Muscle of arm (tissue), 14 donors: Measurements from ENCODE around the gene SPPL2B. TPM values are rescaled to one million over a fixed set of nuclear protein-coding genes. Genes with fewer than 3 reads are reported as not detected.
"Not testable (repeated sequence)": the region's sequence is repeated elsewhere in the genome, so short reads cannot be mapped to it uniquely, and the experiment has no call there.

Source experiments
- DNase-seq: peaks from one replicate; pipeline ENCODE4 v3.0.0-alpha.2; 2013
- long read RNA-seq, 11 donors: transcript quantifications; one replicate each; lab custom pipeline, GENCODE V29; 2026
- polyA plus RNA-seq, 12 donors: library from polyadenylated mRNA; unstranded; fragments of 120-200 nt; gene quantifications; one replicate each; pipeline ENCODE4 v1.2.1, GENCODE V29; 2013; ENCODE audit not compliant: insufficient read length in 12 of 12

SPPL2B gene, protein sequence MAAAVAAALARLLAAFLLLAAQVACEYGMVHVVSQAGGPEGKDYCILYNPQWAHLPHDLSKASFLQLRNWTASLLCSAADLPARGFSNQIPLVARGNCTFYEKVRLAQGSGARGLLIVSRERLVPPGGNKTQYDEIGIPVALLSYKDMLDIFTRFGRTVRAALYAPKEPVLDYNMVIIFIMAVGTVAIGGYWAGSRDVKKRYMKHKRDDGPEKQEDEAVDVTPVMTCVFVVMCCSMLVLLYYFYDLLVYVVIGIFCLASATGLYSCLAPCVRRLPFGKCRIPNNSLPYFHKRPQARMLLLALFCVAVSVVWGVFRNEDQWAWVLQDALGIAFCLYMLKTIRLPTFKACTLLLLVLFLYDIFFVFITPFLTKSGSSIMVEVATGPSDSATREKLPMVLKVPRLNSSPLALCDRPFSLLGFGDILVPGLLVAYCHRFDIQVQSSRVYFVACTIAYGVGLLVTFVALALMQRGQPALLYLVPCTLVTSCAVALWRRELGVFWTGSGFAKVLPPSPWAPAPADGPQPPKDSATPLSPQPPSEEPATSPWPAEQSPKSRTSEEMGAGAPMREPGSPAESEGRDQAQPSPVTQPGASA
- 10 to 100 TPM in 11 of 12 donors, not detected in 1; 23.0 to 83.0 (median 35.4) TPM for polyA plus RNA-seq
- long read RNA-seq, donor 1, partial matches to known transcripts: 0 of 6 reads
- long read RNA-seq, donor 1, other reads (novel, unspliced or antisense): 0 of 6 reads
- long read RNA-seq, donor 2, partial matches to known transcripts: 0 of 3 reads
- long read RNA-seq, donor 2, other reads (novel, unspliced or antisense): 0 of 3 reads
- long read RNA-seq, donor 3, partial matches to known transcripts: 0 of 2 reads
- long read RNA-seq, donor 3, other reads (novel, unspliced or antisense): 0 of 2 reads
- long read RNA-seq, donor 4, partial matches to known transcripts: 0 of 1 reads
- long read RNA-seq, donor 4, other reads (novel, unspliced or antisense): 0 of 1 reads
- long read RNA-seq, donor 5, partial matches to known transcripts: 0 of 5 reads
- long read RNA-seq, donor 5, other reads (novel, unspliced or antisense): 0 of 5 reads
- long read RNA-seq, donor 6: 0 reads
- long read RNA-seq, donor 7, partial matches to known transcripts: 0 of 2 reads
- long read RNA-seq, donor 7, other reads (novel, unspliced or antisense): 0 of 2 reads
- long read RNA-seq, donor 8, partial matches to known transcripts: 0 of 5 reads
- long read RNA-seq, donor 8, other reads (novel, unspliced or antisense): 0 of 5 reads
- long read RNA-seq, donor 9, partial matches to known transcripts: 0 of 3 reads
- long read RNA-seq, donor 9, other reads (novel, unspliced or antisense): 0 of 3 reads
- long read RNA-seq, donor 10, partial matches to known transcripts: 0 of 1 reads
- long read RNA-seq, donor 10, other reads (novel, unspliced or antisense): 0 of 1 reads
- long read RNA-seq, donor 11, partial matches to known transcripts: 0 of 5 reads
- long read RNA-seq, donor 11, other reads (novel, unspliced or antisense): 0 of 5 reads

DNA sequence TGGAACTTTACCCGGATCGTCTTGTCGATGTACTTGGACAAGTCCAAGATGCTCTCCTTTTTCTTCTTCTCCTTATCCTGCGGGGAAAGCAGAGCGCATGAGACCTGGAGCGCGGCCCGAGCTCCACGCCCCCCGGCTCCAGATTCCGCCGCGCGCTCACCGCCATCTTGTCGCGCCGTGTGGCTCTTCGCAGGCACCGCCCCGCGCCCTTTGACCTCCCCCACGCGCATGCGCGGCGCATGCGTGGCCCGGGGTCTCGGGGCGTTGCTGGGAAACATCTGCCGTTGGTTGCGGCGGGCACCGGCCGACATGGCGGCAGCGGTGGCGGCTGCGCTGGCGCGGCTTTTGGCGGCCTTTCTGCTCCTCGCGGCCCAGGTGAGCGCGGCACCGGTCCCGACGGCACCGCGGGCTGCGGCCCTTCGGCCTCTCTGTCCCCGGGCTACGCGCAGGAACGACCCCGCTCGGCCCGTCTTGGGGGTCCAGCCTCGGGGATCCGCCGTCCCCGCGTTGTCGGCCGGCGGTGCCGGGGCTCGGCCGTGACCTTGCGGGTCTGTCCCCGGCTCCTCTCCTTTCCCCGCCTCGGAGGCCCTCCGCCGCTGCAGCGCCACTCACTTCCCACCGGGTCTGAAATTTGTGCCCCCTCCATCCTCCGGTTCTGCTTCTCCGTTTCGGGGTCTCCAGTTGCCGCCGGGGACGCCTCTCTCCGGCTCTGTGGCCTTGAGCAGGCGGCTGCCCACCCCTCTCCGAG lies at the start of gene SPPL2B, which contains the start of gene LSM7:
SPPL2B (plus strand) TSS at position 284 of the 748 bp plus-strand sequence; CDS start at position 310, 26 bp downstream.
LSM7 (minus strand) TSS at position 186 of the 748 bp plus-strand sequence; CDS start at position 166, 20 bp downstream.
- DNase-seq: peak; percentile 94

DNA sequence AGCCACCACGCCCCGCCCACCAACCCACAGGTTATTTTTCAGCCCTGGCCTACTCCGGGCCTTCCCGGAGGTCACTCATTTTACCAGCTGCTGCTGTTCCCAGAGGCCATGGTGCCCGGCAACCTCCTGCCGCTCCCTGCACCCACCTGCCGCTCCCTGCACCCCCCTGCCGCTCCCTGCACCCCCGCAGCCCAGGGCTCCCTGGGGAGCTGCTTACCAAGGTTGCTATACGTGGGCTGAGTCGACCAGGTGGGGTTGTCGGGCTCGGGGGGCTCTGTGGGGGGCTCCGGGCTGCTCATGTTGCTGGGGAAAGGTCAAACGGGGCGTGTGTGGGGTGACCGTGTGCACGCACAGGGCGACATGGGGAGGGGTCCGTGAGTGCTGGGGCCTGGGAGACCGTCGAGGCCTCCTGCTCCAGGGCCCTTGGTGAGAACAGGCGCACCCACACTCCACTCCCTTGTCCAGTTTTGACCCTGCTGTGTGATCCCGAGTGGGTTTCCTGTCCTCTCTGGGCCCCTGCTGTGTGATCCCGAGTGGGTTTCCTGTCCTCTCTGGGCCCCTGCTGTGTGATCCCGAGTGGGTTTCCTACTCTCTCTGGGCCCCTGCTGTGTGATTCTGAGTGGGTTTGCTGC lies 47.7 kb upstream of the SPPL2B start:
- DNase-seq: no peak

DNA sequence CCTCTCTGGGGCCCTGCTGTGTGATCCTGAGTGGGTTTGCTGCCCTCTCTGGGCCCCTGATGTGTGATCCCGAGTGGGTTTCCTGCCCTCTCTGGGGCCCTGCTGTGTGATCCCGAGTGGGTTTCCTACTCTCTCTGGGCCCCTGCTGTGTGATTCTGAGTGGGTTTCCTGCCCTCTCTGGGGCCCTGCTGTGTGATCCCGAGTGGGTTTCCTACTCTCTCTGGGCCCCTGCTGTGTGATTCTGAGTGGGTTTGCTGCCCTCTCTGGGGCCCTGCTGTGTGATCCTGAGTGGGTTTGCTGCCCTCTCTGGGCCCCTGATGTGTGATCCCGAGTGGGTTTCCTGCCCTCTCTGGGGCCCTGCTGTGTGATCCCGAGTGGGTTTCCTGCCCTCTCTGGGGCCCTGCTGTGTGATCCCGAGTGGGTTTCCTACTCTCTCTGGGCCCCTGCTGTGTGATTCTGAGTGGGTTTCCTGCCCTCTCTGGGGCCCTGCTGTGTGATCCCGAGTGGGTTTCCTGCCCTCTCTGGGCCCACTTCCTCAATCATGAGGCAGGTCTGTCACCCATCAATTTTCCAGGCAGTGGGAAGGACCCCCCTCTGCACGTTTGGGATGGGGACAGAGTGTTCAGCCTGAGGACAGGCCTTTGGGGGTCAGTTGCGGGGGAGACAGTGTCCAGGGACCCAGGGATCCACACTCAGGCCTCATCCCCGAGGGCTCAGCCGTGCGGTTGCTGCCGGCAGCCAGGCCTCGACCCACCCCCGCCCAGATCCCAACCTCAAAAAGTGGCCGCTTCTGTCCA lies 47.0 kb upstream of the SPPL2B start:
- not testable (repeated sequence) for DNase-seq

DNA sequence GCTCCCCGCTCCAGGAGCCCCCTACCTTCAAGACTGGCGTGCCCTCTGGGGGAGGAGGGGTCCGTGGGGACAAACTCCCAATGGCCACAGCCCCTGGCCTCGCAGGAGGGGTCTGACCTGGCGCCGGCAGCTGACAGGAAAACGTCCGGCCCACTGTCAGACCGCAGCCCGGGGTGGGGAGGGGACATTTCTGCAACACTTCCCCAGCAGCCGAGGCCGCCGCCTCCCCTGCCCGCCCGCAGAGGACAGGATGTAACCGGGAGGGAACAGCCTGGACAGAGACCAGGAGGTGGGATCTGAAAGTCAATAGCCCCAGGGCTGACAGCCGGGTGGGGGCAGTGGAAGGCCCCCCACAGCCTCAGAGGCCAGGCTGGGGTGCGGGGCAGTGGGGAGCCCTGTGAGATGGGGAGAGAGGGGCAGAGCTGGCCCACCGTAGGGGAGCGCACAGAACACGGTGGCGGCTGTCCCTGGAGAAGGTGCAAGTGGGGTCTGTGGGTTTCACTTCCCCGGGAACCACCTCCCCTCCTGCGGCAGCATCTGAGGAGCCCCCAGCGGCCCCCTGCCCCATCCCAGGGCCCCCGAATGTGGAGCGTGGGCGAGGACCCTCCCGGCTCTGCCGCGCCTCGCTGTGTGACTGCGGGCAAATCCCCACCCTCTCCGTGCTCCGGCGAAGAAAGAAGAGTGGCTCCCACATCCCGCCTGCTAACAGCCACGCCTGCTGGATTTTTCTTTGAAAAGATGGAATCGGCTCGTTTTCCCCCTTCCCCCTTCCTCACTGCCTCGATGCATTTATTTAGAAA lies 46.2 kb upstream of the SPPL2B start, which contains the start of gene PEAK3:
PEAK3 (minus strand) TSS at position 114 of the 800 bp plus-strand sequence. CDS start 1,244 bp downstream, outside the sequence.
- DNase-seq: peak; percentile 52

DNA sequence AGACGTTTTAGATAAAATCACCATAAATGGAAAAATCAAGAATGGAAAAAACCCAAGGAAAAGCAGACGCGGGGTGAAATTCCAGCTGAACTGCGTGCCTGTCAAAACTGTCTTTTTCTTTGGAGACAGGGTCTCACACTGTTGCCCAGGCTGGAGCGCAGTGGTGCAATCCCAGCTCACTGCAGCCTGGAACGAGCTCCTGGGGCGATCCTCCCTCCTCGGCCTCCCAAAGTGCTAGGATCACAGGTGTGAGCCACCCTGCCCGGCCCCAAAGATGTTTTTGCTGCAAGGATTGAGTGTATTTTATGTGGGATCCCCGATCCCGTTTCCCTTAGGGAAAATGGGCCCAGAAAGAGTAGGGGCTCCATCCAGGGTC lies 45.6 kb upstream of the SPPL2B start:
- no peak for DNase-seq

DNA sequence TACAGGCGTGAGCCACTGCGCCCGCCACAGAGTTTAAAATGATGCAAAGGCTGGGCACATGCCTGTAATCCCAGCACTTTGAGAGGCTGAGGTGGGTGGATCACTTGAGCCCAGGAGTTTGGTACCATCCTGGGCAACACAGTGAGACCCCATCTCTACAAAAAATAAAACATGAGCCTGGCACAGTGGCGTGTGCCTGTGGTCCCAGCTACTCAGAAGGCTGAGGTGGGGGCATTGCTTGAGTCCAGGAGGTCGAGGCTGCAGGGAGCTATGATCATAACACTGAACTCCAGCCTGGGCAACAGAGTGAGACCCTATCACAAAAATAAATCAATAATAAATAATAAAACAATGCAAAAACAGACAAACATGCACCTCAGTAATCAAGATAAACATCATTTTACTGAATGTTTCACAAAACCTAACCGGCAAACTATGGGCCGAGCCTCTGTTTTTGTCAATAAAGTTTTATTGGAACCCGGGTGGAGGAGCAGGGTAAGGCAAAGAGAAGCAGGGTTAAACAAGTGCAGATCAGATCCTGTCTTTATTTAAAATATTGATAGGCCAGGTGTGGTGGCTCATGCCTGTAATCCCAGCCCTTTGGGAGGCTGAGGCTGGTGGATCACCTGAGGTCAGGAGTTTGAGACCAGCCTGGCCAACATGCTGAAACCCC lies 44.5 kb upstream of the SPPL2B start:
- DNase-seq: no peak

DNA sequence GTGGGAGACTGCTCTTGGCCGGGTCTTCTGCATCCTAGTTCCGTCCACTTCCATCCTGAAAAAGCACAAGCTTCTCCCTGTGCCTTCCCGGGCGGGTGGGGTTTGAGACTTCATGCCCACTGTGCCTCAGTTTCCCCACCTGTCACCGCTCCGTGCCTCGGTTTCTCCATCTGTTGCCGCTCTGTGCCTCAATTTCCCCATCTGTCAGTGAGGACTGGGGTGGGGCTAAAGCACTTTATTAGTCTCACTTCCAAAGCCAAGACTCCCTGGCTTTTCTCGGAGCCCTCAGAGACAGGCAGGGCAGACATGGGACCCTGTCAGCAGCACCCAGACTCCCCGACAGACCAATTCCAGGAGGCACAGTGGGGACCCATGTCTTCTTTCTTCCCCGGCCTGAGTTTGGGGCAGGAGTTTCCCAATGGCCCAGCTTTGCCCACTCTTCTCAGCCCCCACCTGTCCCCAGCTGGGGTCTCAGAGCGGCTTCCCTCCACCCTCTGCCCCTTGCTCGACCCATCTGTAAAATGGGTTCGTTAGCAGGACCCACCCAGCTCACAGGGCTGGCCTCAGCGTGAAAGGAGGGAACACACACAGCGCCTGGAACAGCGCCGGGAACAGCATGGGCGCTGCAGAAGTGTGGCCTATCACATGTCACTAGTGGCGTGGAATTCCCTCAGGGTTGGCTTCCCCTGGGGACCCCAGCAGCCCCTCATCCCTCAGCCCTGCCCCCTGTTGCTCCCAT lies 41.9 kb upstream of the SPPL2B start:
- DNase-seq: no peak

DNA sequence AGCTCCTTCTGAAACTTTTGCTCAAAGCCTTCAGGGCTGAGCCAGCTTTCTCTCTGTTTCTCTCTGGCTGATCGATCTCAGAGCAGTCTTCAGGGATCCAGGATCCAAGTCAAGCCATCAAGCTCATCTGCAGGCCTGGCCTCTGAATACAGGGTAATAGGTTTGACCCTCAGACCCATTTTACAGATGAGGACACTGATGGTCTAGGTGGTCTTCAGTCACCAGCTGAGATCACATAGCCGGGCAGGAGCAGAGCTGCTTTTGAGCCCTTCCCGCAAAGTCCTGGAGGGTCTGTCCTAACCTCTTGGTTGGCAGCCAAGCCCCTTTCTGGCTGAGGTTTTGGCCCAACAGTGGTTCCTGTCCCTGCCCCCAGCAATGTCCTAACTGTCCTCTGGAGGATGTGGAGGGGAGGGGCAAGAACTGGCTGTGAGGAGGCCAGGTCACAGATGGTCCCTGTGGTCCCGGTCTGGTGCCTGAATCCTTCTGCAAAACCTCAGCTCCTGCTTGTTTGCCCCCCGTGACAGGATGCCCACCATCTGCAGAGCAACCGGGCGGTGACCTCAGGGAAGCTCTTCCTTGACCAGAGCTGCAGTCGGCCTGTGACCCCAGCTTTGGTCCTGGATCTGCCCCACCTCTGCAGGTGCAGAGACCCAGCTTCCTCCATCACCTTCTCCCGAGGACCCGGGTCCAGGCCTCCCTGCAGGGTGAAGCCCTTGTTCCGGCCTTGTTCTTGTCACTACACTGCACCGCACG lies 40.7 kb upstream of the SPPL2B start:
- DNase-seq: no peak

DNA sequence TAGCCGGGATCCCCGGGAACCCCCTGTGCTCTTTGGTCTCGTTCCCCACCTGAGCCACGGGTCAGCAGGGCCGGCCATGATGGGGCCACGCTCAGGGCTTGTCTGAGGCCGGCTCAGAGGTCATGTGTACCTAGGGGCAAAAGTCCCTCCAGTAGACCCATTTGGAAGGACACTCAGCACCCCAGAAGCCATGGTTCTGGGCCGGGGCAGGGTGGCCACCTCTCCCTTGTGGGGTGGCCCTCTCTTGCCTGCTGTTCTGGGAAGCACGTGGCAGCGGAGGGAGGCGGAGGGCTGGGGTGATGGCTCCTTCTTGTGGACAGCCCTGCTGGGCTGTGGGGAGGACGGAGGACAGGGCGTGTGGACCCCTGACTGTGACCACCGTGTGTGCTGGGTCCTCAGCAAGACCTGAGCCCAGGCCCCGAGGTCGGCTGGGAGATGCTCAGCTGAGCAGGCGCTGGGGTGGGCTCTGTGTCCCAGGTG lies 40.1 kb upstream of the SPPL2B start:
- DNase-seq: no peak

DNA sequence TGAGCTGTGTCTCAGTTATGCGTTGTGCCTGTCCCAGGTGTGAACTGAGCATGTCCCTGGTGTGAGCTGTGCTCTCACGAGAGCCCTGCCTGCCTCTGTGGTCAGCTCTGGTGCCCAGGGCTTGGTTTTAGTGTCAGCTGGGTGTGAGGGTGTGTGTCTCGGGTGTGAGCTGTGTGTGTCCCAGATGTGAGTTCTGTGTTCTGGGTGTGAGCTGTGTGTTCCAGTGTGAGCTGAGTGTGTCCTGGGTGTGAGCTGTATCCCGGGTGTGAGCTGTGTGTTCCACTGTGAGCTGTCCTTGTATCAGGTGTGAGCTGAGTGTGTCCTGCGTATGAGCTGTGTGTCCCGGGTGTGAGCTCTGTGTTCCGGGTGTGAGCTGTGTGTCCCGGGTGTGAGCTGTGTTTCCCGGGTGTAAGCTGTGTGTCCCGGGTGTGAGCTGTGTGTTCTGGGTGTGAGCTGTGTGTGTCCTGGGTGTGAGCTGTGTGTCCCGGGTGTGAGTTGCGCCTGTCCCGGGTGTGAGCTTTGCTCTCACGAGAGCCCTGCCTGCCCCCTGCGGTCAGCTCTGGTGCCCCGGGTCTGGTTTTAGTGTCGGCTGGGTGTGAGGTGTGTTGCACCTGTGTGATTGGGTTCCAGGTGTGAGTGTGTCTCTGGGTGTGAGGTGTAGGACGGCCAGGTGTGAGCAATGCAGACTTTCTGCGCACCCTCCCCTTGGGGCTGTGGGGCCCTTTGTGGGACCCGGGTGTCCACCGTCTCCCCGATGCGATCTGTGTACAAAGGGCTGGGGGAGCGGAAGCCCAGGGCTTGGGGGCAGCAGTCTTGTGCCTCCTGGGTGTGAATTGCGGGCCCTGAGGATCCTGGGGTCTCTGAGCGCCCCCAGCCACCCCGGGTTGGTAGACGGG lies 39.4 kb upstream of the SPPL2B start:
- DNase-seq: no peak

DNA sequence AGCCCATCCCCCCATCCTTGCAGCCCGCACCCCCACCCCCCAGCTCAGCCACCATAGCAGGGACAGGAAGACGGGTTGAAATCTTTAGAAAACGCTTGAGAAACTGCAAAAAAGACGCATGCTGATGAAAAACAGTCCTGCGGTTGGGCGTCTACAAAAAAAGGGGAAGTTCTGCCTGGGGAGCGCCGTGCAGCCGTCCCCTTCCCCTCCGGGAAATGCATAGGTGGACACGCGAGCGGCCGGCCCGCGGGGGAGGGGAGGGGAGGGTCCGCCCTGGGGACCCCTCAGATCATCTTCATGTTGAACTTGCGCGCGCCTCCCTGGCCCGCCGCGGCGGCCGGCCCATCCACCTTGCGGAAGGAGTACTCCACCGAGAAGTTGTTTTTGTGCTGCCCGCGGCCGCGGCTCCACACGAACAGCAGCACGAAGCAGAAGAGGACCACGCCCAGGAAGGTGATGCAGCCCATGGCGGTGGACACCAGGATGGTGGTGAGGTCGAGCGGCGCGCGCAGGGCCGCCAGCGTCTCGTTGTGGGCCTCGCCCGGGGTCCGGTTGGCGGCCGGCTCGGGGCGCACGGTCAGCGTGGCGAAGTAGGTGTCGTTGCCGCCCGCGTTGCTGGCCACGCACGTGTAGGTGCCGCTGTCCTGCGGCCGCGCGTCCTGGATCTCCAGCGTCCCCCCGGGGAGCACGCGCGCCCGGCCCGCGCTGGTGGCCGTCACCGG lies 38.6 kb upstream of the SPPL2B start:
- no peak for DNase-seq

DNA sequence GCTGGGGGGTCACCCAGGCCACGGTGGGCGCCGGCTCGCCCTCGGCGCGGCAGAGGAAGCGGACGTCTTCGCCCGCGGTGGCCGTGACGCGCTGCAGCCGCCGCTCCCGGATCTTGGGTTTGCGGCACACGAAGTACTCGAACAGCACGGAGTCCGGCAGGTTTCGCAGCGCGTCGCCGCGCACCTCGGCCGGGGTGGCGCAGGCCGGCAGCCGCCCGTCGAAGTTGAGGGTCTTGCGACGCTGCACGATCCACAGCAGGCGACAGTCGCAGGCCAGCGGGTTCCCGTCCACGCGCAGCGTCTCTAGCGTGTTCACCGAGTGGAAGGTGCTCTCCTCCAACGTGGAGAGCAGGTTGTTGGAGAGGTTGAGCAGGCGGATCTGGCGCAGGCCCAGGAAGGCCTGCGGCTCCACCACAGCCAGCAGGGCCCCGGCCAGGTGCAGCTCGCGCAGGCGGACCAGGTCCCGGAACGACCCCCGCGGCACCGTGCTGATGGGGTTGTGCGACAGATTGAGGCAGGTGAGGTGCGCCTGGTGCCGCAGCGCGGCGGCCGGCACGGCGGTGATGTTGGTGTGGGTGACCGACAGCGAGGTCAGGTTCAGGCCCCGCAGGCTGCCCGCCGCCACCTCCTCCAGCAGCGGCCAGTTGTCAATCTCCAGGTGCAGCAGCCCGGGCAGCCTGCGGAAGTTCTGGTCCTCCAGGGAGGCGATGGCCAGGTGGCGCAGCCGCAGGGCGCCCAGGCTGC lies 37.9 kb upstream of the SPPL2B start:
- DNase-seq: no peak

DNA sequence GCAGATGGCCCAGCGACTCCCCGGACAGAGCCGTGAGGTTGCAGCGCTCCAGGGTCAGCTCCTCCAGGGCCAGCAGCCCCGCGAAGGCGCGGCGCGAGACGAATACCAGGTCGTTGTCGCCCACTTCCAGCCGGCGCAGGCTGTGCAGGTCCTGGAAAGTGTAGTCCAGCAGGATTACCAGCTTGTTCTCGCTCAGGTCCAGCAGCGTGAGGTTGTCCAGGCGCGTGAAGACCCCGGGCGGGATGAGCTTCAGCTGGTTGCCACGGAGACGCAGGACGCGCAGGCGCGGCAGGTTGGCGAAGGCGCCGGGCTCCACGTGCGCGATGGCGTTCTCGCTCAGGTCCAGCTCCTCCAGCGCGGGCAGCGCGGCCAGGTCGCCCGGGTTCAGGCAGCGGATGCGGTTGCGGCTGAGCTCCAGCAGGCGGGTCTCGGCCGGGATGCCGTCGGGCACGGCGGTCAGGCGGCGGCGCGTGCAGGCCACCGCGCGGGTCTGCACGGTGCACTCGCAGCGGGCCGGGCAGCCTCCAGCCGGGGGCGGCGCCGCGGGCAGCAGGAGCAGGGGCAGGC lies 37.2 kb upstream of the SPPL2B start:
- DNase-seq: no peak
